ENCODE results near the gene OPA1. TPM values are rescaled to one million over a fixed set of nuclear protein-coding genes. Genes with fewer than 3 reads are reported as not detected.

OPA1 gene
- total and polyA plus RNA-seq, 2 experiments from 2014 or later: 24.9 to 89.9 TPM

DNA sequence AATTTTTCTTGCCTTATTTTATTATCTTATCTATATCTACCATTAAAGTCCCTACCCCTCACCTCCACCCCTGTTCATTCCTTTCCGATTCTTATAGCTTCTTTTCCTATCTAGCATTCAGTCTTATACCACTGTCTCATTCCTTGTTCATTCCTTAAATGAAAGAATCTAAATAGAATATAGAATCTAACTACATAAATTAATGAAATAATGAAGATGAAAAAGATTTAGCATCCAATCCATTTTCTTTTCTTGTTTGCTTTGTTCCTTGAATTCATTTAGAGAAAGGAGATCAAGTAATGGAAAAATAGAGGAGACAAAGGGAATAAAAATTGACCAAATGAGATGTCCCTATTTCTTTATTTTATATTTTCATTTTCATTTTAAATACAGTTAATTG is 67.2 kb downstream of the OPA1 start (continued):
- TF ChIP-seq, protein P1, sequence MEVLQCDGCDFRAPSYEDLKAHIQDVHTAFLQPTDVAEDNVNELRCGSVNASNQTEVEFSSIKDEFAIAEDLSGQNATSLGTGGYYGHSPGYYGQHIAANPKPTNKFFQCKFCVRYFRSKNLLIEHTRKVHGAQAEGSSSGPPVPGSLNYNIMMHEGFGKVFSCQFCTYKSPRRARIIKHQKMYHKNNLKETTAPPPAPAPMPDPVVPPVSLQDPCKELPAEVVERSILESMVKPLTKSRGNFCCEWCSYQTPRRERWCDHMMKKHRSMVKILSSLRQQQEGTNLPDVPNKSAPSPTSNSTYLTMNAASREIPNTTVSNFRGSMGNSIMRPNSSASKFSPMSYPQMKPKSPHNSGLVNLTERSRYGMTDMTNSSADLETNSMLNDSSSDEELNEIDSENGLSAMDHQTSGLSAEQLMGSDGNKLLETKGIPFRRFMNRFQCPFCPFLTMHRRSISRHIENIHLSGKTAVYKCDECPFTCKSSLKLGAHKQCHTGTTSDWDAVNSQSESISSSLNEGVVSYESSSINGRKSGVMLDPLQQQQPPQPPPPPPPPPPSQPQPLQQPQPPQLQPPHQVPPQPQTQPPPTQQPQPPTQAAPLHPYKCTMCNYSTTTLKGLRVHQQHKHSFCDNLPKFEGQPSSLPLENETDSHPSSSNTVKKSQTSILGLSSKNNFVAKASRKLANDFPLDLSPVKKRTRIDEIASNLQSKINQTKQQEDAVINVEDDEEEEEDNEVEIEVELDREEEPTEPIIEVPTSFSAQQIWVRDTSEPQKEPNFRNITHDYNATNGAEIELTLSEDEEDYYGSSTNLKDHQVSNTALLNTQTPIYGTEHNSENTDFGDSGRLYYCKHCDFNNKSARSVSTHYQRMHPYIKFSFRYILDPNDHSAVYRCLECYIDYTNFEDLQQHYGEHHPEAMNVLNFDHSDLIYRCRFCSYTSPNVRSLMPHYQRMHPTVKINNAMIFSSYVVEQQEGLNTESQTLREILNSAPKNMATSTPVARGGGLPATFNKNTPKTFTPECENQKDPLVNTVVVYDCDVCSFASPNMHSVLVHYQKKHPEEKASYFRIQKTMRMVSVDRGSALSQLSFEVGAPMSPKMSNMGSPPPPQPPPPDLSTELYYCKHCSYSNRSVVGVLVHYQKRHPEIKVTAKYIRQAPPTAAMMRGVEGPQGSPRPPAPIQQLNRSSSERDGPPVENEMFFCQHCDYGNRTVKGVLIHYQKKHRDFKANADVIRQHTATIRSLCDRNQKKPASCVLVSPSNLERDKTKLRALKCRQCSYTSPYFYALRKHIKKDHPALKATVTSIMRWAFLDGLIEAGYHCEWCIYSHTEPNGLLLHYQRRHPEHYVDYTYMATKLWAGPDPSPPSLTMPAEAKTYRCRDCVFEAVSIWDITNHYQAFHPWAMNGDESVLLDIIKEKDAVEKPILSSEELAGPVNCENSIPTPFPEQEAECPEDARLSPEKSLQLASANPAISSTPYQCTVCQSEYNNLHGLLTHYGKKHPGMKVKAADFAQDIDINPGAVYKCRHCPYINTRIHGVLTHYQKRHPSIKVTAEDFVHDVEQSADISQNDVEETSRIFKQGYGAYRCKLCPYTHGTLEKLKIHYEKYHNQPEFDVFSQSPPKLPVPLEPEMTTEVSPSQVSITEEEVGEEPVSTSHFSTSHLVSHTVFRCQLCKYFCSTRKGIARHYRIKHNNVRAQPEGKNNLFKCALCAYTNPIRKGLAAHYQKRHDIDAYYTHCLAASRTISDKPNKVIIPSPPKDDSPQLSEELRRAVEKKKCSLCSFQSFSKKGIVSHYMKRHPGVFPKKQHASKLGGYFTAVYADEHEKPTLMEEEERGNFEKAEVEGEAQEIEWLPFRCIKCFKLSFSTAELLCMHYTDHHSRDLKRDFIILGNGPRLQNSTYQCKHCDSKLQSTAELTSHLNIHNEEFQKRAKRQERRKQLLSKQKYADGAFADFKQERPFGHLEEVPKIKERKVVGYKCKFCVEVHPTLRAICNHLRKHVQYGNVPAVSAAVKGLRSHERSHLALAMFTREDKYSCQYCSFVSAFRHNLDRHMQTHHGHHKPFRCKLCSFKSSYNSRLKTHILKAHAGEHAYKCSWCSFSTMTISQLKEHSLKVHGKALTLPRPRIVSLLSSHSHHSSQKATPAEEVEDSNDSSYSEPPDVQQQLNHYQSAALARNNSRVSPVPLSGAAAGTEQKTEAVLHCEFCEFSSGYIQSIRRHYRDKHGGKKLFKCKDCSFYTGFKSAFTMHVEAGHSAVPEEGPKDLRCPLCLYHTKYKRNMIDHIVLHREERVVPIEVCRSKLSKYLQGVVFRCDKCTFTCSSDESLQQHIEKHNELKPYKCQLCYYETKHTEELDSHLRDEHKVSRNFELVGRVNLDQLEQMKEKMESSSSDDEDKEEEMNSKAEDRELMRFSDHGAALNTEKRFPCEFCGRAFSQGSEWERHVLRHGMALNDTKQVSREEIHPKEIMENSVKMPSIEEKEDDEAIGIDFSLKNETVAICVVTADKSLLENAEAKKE (CRISPR knock-in tag; IDR thresholded peaks at IDR 0.05): no peak
- no peak for TF ChIP-seq STAT1 (IDR thresholded peaks at IDR 0.05; ENCODE audit: unreplicated experiment)
- TF ChIP-seq, protein P2, sequence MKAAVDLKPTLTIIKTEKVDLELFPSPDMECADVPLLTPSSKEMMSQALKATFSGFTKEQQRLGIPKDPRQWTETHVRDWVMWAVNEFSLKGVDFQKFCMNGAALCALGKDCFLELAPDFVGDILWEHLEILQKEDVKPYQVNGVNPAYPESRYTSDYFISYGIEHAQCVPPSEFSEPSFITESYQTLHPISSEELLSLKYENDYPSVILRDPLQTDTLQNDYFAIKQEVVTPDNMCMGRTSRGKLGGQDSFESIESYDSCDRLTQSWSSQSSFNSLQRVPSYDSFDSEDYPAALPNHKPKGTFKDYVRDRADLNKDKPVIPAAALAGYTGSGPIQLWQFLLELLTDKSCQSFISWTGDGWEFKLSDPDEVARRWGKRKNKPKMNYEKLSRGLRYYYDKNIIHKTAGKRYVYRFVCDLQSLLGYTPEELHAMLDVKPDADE (IDR thresholded peaks at IDR 0.05): no peak
- TF ChIP-seq NANOG (IDR thresholded peaks at IDR 0.05; ENCODE audit: borderline replicate concordance): no peak
- TF ChIP-seq EZH2phosphoT487 (IDR thresholded peaks at IDR 0.05; ENCODE audit: unreplicated experiment): no peak

- no peaks in the 10 kb centered on the region for H3K9me2 ChIP-seq (ENCODE audit: insufficient read depth)
- no peak overlapping the region for H3K4me3 Mint-ChIP-seq
- peaks cover 3% of the 10 kb centered on the region; the same call in 1 of the 3 replicates for H3K9me3 Mint-ChIP-seq
- TF ChIP-seq EZH2 (IDR thresholded peaks at IDR 0.05; ENCODE audit: low read depth, unreplicated experiment) (no peak), JUNB (IDR thresholded peaks at IDR 0.05; ENCODE audit: unreplicated experiment) (no peak), NANOG (IDR thresholded peaks at IDR 0.05; ENCODE audit: borderline replicate concordance) (no peak), ZNF331 (CRISPR knock-in tag; IDR thresholded peaks at IDR 0.05; ENCODE audit: low read depth) (no peak), POLR2AphosphoS5 (IDR thresholded peaks at IDR 0.05; ENCODE audit: low read depth) (no peak), CREB1 (CRISPR knock-in tag; IDR thresholded peaks at IDR 0.05; ENCODE audit: low read depth) (no peak), ZNF114 (CRISPR knock-in tag; IDR thresholded peaks at IDR 0.05) (no peak)
- H3F3A ChIP-seq (replicated peaks; ENCODE audit: low read depth): no peaks in the 10 kb centered on the region
- no peaks in the 10 kb centered on the region for H3K27me3 ChIP-seq (ENCODE audit: insufficient read depth)
- no peaks in the 10 kb centered on the region for H3K79me2 ChIP-seq (replicated peaks; ENCODE audit: insufficient read depth)
- no peaks in the 10 kb centered on the region for H4K20me1 ChIP-seq (replicated peaks; ENCODE audit: insufficient read depth)
- DNase-seq (ENCODE audit: low spot score) (peak; percentile 24), ATAC-seq (no peak; the same call in 2 of the 3 replicates)
- peaks cover 44% of the 10 kb centered on the region for H3K4me1 Mint-ChIP-seq
- H3K27me3 Mint-ChIP-seq (ENCODE audit: insufficient read depth, low read depth, poor library complexity): peaks cover 8% of the 10 kb centered on the region
- 0 out of 2 replicates have a peak overlapping the region, but pooled peaks have one; percentile 12 for H3K27ac ChIP-seq (ENCODE audit: low read depth)
- H3K4me2 ChIP-seq: no peak overlapping the region
- no peak overlapping the region for H3K4me3 ChIP-seq
- H2AFZ ChIP-seq: no peak overlapping the region
- H3K36me3 Mint-ChIP-seq (ENCODE audit: low read depth): peaks cover 55% of the 10 kb centered on the region
- H3K27ac Mint-ChIP-seq: no peak overlapping the region
- H3K36me3 ChIP-seq (ENCODE audit: insufficient read depth): no peaks in the 10 kb centered on the region
- peaks cover 28% of the 10 kb centered on the region for H3K4me1 ChIP-seq (ENCODE audit: insufficient read depth)
These were observed 67.8 kb downstream of the OPA1 start for GRCh38 chr3:193660698-193661411.

All from GM23338 (cell line).